Lower lobe of right lung (tissue), 2 donors: ENCODE results near the gene GPR52. TPM values are rescaled to one million over a fixed set of nuclear protein-coding genes. Genes with fewer than 3 reads are reported as not detected.

Experiments
- ATAC-seq, 2 donors: fragments of 200-7000 bp; cut with Tn5 transposase; one replicate each; pipeline ENCODE4 v1.9.1; 2020 to 2022; ENCODE audit warnings: mild to moderate bottlenecking in 2 of 2, moderate library complexity in 2 of 2
- DNase-seq: peaks from one replicate; pipeline ENCODE4 v3.0.0-alpha.2; 2020
- H3K27ac ChIP-seq: fragments of 200-600 bp; one replicate; pipeline ENCODE4 v1.8.0; 2022
- H3K27me3 ChIP-seq: fragments of 200-600 bp; one replicate; pipeline ENCODE4 v1.8.0; 2022; ENCODE audit warnings: low read depth
- H3K36me3 ChIP-seq: fragments of 200-600 bp; one replicate; pipeline ENCODE4 v1.8.0; 2022; ENCODE audit warnings: mild to moderate bottlenecking
- H3K4me1 ChIP-seq: fragments of 200-600 bp; one replicate; pipeline ENCODE4 v1.8.0; 2022
- H3K4me3 ChIP-seq: fragments of 200-600 bp; one replicate; pipeline ENCODE4 v1.8.0; 2022; ENCODE audit warnings: mild to moderate bottlenecking
- H3K9me3 ChIP-seq: fragments of 200-600 bp; one replicate; pipeline ENCODE4 v1.8.0; 2022
- intact Hi-C: fragments of 100-400 bp; cut with DNase I; formaldehyde crosslinking; loops from one replicate; pipeline ENCODE4 v1.11.0; 2022
- long read RNA-seq: library from polyadenylated mRNA; unstranded; transcript quantifications from one replicate; pipeline ENCODE4 v2.0.0, GENCODE V29; 2021
- total RNA-seq: library from RNA; stranded (reverse); fragmentation: NEBNext Ultra II Directional; extraction: Animal tissue kit (Norgen Biotek cat#: 25700); gene quantifications from one replicate; pipeline ENCODE4 v1.2.1, GENCODE V29; 2021
- TF ChIP-seq, protein P1 (sequence below): fragments of 200-600 bp; IDR thresholded peaks from one replicate; pipeline ENCODE4 v1.8.0; 2022; ENCODE audit warnings: antibody characterized with exemption, mild to moderate bottlenecking
- donor health status: DM: no; HTN: yes; CAD: no; lungs with severe emphysema.

Gene GPR52
- 2.6 TPM for total RNA-seq
- long read RNA-seq, result 0 reads

GRCh38 chr1:174447866-174448530 lies at the start of gene GPR52:
GPR52 (plus strand) TSS chr1:174447964; CDS start chr1:174448112, 148 bp downstream.
- Histone ChIP-seq H3K9me3 (no peaks in the 10 kb centered on the region), H3K4me1 (peaks cover 8% of the 10 kb centered on the region), H3K4me3 (no peak within 1 kb of the TSS), H3K36me3 (no peaks in the 10 kb centered on the region), H3K27me3 (no peaks in the 10 kb centered on the region), H3K27ac (no peak within 1 kb of the TSS)
- intact Hi-C loops, result no loop called here
- no peak for ATAC-seq
- TF ChIP-seq, protein P1, sequence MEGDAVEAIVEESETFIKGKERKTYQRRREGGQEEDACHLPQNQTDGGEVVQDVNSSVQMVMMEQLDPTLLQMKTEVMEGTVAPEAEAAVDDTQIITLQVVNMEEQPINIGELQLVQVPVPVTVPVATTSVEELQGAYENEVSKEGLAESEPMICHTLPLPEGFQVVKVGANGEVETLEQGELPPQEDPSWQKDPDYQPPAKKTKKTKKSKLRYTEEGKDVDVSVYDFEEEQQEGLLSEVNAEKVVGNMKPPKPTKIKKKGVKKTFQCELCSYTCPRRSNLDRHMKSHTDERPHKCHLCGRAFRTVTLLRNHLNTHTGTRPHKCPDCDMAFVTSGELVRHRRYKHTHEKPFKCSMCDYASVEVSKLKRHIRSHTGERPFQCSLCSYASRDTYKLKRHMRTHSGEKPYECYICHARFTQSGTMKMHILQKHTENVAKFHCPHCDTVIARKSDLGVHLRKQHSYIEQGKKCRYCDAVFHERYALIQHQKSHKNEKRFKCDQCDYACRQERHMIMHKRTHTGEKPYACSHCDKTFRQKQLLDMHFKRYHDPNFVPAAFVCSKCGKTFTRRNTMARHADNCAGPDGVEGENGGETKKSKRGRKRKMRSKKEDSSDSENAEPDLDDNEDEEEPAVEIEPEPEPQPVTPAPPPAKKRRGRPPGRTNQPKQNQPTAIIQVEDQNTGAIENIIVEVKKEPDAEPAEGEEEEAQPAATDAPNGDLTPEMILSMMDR, result no peak
- no peak for DNase-seq

GRCh38 chr1:174398246-174398645 lies 49.5 kb upstream of the GPR52 start:
- intact Hi-C loops, result no loop called here
- Histone ChIP-seq H3K36me3 (no peaks in the 10 kb centered on the region), H3K4me3 (no peak overlapping the region), H3K27ac (no peak overlapping the region), H3K27me3 (no peaks in the 10 kb centered on the region), H3K9me3 (peaks cover 6% of the 10 kb centered on the region), H3K4me1 (no peaks in the 10 kb centered on the region)
- TF ChIP-seq, protein P1, result no peak
- ATAC-seq, result no peak
- no peak for DNase-seq

GRCh38 chr1:174399211-174399610 lies 48.6 kb upstream of the GPR52 start:
- H3K4me3 ChIP-seq, result no peak overlapping the region
- H3K4me1 ChIP-seq, result no peaks in the 10 kb centered on the region
- TF ChIP-seq, protein P1, result no peak
- H3K36me3 ChIP-seq, result no peaks in the 10 kb centered on the region
- intact Hi-C loops, result no loop called here
- no peaks in the 10 kb centered on the region for H3K9me3 ChIP-seq
- DNase-seq, result no peak
- no peak overlapping the region for H3K27ac ChIP-seq
- no peaks in the 10 kb centered on the region for H3K27me3 ChIP-seq
- ATAC-seq, result no peak

DNA sequence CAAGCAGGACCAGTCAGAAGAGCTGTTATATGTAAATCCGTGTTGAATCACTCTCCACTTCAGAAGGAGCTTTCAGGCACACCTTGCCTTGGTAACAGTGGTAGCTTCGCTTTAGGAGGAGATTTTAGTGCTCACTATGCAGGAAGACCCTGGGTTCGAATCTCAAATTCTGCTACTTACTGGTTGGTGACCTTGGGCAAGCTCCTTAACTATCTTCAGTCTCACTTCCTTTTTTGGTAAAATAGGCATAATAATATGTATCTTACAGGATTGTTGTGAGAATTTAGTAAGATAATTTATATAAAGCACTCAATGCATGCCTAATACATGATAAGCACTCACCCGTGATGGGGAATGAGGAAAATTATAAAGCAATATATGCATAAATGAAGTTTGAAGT lies 46.7 kb upstream of the GPR52 start:
- intact Hi-C loops, result no loop called here
- H3K4me3 ChIP-seq, result no peak overlapping the region
- no peaks in the 10 kb centered on the region for H3K36me3 ChIP-seq
- H3K27ac ChIP-seq, result no peak overlapping the region
- H3K27me3 ChIP-seq, result no peaks in the 10 kb centered on the region
- TF ChIP-seq, protein P1, result no peak
- no peaks in the 10 kb centered on the region for H3K4me1 ChIP-seq
- no peaks in the 10 kb centered on the region for H3K9me3 ChIP-seq
- no peak for DNase-seq
- ATAC-seq, result no peak

- no peaks in the 10 kb centered on the region for H3K27me3 ChIP-seq
- intact Hi-C loops, result no loop called here
- H3K27ac ChIP-seq, result no peak overlapping the region
- H3K4me3 ChIP-seq, result no peak overlapping the region
- DNase-seq, result no peak
- no peak for ATAC-seq
- H3K9me3 ChIP-seq, result no peaks in the 10 kb centered on the region
- no peaks in the 10 kb centered on the region for H3K36me3 ChIP-seq
- H3K4me1 ChIP-seq, result no peaks in the 10 kb centered on the region
- TF ChIP-seq, protein P1, result no peak
These were observed 42.5 kb upstream of the GPR52 start for GRCh38 chr1:174405219-174405618.
